Measurements from ENCODE around the gene PNLIPRP2. TPM values are rescaled to one million over a fixed set of nuclear protein-coding genes. Genes with fewer than 3 reads are reported as not detected.

PNLIPRP2 gene
- polyA plus RNA-seq (2011; rRNA removed) (not detected in 2 replicates), polyA minus RNA-seq (2011; rRNA and poly(A)+ RNA removed) (not detected in 2 replicates)

GRCh38 chr10:116620423-116621400, at the start of gene PNLIPRP2:
Gene PNLIPRP2 (plus strand): TSS chr10:116620953.
- TF ChIP-seq, protein P1, sequence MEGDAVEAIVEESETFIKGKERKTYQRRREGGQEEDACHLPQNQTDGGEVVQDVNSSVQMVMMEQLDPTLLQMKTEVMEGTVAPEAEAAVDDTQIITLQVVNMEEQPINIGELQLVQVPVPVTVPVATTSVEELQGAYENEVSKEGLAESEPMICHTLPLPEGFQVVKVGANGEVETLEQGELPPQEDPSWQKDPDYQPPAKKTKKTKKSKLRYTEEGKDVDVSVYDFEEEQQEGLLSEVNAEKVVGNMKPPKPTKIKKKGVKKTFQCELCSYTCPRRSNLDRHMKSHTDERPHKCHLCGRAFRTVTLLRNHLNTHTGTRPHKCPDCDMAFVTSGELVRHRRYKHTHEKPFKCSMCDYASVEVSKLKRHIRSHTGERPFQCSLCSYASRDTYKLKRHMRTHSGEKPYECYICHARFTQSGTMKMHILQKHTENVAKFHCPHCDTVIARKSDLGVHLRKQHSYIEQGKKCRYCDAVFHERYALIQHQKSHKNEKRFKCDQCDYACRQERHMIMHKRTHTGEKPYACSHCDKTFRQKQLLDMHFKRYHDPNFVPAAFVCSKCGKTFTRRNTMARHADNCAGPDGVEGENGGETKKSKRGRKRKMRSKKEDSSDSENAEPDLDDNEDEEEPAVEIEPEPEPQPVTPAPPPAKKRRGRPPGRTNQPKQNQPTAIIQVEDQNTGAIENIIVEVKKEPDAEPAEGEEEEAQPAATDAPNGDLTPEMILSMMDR (IDR thresholded peaks at IDR 0.05; ENCODE audit: low read depth, low read length), result no peak
- DNase-seq (ENCODE audit: low read depth, low spot score), result no peak
- Histone ChIP-seq H3K27me3 (ENCODE audit: control insufficient read depth, insufficient read depth, low read length) (peaks cover 3% of the 10 kb centered on the region), H3K27ac (ENCODE audit: low read depth, low read length) (no peak within 1 kb of the TSS), H3K4me3 (ENCODE audit: low read depth, low read length) (no peak within 1 kb of the TSS), H3K9me3 (ENCODE audit: control insufficient read depth, insufficient read depth, low read length) (no peaks in the 10 kb centered on the region)
- POLR2A ChIA-PET, result no interaction called here
- CTCF ChIA-PET, result no interaction called here

GRCh38 chr10:116574797-116575196, 46.0 kb upstream of the PNLIPRP2 start:
- CTCF ChIA-PET, result no interaction called here
- no peak overlapping the region for H3K27ac ChIP-seq (ENCODE audit: low read depth, low read length)
- no peaks in the 10 kb centered on the region for H3K27me3 ChIP-seq (ENCODE audit: control insufficient read depth, insufficient read depth, low read length)
- no peak overlapping the region for H3K4me3 ChIP-seq (ENCODE audit: low read depth, low read length)
- TF ChIP-seq, protein P1 (IDR thresholded peaks at IDR 0.05; ENCODE audit: low read depth, low read length), result no peak
- POLR2A ChIA-PET, result no interaction called here
- no peak for DNase-seq (ENCODE audit: low read depth, low spot score)
- no peaks in the 10 kb centered on the region for H3K9me3 ChIP-seq (ENCODE audit: control insufficient read depth, insufficient read depth, low read length)

DNA sequence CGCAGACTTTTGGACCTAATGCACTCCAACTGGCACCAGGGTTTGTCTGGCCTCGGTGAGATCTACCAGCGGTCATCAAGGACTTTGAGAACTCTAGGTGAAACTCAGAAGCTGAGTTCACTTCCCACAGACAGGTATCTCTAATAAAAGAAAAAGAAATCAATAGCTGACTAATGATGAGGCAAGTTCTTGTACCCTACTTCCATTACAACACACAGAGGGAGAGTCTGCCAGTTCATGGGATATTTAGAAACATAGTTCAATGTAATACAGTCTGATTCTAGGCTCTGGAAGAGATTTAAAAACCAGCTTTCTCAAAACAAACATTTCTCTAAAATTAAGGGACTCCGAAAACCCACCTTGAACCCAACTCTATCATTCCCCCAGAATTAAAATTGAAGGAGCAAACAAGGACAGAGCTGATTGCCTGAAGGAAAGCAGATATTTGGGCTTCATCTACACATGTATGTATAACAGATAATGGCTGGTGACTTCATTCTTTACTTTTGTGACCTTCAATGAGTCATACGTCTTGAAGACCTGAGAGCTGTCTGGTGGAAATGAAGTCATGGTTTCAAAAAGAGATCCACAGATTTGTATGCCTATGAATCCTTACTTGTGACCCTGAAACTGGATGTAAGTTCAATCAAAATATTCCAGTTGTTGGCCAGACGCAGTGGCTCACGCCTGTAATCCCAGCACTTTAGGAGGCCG, 32.7 kb upstream of the PNLIPRP2 start:
- DNase-seq (ENCODE audit: low read depth, low spot score), result no peak

GRCh38 chr10:116588995-116589394, 31.8 kb upstream of the PNLIPRP2 start:
- Histone ChIP-seq H3K4me3 (ENCODE audit: low read depth, low read length) (no peak overlapping the region), H3K9me3 (ENCODE audit: control insufficient read depth, insufficient read depth, low read length) (no peaks in the 10 kb centered on the region), H3K27me3 (ENCODE audit: control insufficient read depth, insufficient read depth, low read length) (no peaks in the 10 kb centered on the region), H3K27ac (ENCODE audit: low read depth, low read length) (no peak overlapping the region)
- no peak for DNase-seq (ENCODE audit: low read depth, low spot score)
- POLR2A ChIA-PET, result no interaction called here
- CTCF ChIA-PET, result no interaction called here
- TF ChIP-seq, protein P1 (IDR thresholded peaks at IDR 0.05; ENCODE audit: low read depth, low read length), result no peak

More for the DNA sequence above, 32.7 kb upstream of the PNLIPRP2 start:
- no peak overlapping the region for H3K27ac ChIP-seq (ENCODE audit: low read depth, low read length)
- ChIA-PET CTCF (no interaction called here), POLR2A (no interaction called here)
- TF ChIP-seq, protein P1 (IDR thresholded peaks at IDR 0.05; ENCODE audit: low read depth, low read length), result no peak
- no peaks in the 10 kb centered on the region for H3K9me3 ChIP-seq (ENCODE audit: control insufficient read depth, insufficient read depth, low read length)
- no peak overlapping the region for H3K4me3 ChIP-seq (ENCODE audit: low read depth, low read length)
- no peaks in the 10 kb centered on the region for H3K27me3 ChIP-seq (ENCODE audit: control insufficient read depth, insufficient read depth, low read length)

DNA sequence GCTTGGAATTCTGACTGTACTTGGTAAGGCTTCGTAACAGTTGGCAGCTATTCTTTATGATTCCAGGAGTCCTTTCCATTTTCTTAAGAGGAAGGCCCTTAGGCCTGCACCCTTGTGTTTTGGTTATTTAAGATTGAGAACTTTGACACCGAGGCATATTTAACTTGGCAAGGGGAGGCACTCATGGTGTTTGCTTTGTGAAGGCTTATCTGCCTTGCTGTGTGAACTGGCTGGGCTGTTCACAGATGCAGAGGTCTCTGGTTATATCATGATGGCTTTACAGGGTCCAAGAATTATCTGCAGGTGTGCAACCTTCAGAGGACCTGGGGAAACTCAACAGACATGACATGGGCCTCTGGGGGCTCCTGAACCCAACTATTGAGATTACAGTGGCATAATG, 30.8 kb upstream of the PNLIPRP2 start:
- Histone ChIP-seq H3K9me3 (ENCODE audit: control insufficient read depth, insufficient read depth, low read length) (no peaks in the 10 kb centered on the region), H3K27ac (ENCODE audit: low read depth, low read length) (no peak overlapping the region), H3K4me3 (ENCODE audit: low read depth, low read length) (no peak overlapping the region), H3K27me3 (ENCODE audit: control insufficient read depth, insufficient read depth, low read length) (no peaks in the 10 kb centered on the region)
- CTCF ChIA-PET, result no interaction called here
- TF ChIP-seq, protein P1 (IDR thresholded peaks at IDR 0.05; ENCODE audit: low read depth, low read length), result no peak
- POLR2A ChIA-PET, result no interaction called here
- no peak for DNase-seq (ENCODE audit: low read depth, low spot score)
